GM12801 (cell line): Measurements from ENCODE around the gene PFKFB3.

Source experiments
- TF ChIP-seq, protein P1 (sequence below): IDR thresholded peaks from one replicate; pipeline ENCODE4 v1.5.1; 2011; ENCODE audit warnings: control low read depth; ENCODE audit not compliant: insufficient read length; ENCODE audit errors: extremely low read depth

Gene PFKFB3

GRCh38 chr10:6232225-6232807 is 29.6 kb downstream of the PFKFB3 start:
- TF ChIP-seq, protein P1, sequence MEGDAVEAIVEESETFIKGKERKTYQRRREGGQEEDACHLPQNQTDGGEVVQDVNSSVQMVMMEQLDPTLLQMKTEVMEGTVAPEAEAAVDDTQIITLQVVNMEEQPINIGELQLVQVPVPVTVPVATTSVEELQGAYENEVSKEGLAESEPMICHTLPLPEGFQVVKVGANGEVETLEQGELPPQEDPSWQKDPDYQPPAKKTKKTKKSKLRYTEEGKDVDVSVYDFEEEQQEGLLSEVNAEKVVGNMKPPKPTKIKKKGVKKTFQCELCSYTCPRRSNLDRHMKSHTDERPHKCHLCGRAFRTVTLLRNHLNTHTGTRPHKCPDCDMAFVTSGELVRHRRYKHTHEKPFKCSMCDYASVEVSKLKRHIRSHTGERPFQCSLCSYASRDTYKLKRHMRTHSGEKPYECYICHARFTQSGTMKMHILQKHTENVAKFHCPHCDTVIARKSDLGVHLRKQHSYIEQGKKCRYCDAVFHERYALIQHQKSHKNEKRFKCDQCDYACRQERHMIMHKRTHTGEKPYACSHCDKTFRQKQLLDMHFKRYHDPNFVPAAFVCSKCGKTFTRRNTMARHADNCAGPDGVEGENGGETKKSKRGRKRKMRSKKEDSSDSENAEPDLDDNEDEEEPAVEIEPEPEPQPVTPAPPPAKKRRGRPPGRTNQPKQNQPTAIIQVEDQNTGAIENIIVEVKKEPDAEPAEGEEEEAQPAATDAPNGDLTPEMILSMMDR = no peak

- TF ChIP-seq, protein P1 = no peak
Observed at GRCh38 chr10:6232846-6233724, 30.4 kb downstream of the PFKFB3 start.

DNA sequence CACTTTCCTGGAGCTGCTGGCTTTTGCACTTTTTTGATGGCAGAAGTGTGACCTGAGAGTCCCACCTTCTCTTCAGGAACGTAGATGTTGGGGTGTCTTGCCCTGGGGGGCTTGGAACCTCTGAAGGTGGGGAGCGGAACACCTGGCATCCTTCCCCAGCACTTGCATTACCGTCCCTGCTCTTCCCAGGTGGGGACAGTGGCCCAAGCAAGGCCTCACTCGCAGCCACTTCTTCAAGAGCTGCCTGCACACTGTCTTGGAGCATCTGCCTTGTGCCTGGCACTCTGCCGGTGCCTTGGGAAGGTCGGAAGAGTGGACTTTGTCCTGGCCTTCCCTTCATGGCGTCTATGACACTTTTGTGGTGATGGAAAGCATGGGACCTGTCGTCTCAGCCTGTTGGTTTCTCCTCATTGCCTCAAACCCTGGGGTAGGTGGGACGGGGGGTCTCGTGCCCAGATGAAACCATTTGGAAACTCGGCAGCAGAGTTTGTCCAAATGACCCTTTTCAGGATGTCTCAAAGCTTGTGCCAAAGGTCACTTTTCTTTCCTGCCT is 31.1 kb downstream of the PFKFB3 start:
- TF ChIP-seq, protein P1 = no peak

DNA sequence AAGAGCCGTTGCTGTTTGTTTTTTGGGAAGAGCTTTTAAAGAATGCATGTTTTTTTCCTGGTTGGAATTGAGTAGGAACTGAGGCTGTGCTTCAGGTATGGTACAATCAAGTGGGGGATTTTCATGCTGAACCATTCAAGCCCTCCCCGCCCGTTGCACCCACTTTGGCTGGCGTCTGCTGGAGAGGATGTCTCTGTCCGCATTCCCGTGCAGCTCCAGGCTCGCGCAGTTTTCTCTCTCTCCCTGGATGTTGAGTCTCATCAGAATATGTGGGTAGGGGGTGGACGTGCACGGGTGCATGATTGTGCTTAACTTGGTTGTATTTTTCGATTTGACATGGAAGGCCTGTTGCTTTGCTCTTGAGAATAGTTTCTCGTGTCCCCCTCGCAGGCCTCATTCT is 31.6 kb downstream of the PFKFB3 start:
- TF ChIP-seq, protein P1 = no peak

DNA sequence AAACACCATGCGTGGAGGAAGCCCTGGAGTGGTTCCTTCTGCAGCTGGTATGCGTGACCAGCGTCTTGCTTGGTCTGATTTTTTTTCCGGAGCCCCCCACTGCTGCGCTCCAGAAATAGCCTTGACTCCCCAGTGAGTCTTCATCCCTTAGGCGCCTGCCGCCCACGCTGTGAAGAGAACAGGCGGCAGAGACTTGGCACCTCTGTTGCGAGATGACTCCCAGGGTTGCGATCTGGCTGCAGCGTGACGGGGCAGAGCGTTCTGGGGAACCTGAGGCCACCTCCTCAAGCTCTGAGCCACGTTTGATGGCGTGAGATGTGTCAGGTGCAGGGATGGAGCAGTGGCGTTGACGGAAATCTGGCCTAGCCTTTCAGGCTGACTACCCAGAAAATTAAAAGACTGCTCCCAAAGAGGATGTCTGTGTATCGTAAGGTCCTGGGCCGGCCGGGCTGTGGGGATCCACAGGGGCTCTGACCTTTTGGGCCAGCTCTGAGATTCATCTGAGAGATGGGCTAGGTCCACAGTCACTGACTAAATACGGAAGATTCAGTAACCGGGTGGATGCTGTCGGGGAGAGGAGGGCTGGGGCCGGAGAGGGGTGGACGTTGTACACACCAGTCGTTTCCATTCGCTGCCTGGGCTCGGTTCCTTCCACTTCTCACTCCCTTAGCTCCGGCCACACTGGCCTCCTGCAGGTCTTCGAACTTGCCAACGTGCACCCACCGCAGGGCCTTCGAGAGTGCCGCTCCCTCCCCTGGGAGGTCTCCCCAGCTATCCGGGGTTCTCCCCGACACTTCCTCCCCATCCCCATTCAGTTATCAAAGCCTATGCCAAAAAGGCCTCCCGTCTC is 33.8 kb downstream of the PFKFB3 start:
- TF ChIP-seq, protein P1 = no peak

DNA sequence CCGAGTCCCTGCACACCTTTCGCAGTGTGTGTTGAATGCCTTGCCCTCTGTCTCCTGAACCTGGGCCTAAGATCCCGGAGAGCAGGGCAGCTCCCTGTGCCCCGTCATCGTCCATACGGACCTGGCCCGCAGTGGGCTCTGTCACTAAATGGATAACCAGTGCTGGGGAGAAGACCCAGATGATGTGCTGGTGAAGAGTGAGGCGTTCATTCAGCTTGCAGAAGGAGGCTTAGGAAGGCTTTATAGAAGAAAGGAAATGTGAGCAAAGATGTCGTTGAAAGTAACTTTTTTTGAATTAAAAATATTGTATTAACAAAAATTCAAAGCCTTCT is 34.4 kb downstream of the PFKFB3 start:
- TF ChIP-seq, protein P1 = no peak

GRCh38 chr10:6239213-6239991 is 36.7 kb downstream of the PFKFB3 start:
- TF ChIP-seq, protein P1 = no peak
